Measurements from ENCODE around the gene VENTX. TPM values are rescaled to one million over a fixed set of nuclear protein-coding genes. Genes with fewer than 3 reads are reported as not detected.

VENTX gene
- total and polyA plus RNA-seq, 2 of the 4 experiments (the other 2 are of a cell fraction) = not detected

GRCh38 chr10:133273534-133274143 is 36.0 kb downstream of the VENTX start:
- no peak overlapping the region for H3K27ac ChIP-seq (ENCODE audit: insufficient read depth, low read length)
- no peak overlapping the region for H3K4ac ChIP-seq (ENCODE audit: low read depth, low read length)
- H3K23ac ChIP-seq (ENCODE audit: low read depth, low read length) = no peak overlapping the region
- POLR2A ChIA-PET (ENCODE audit: unreplicated experiment) = no interaction called here
- DNase-seq = no peak
- H3K36me3 ChIP-seq (ENCODE audit: control insufficient read depth, insufficient read depth, low read length) = peaks cover 4% of the 10 kb centered on the region; the same call in 1 of the 2 replicates
- peaks cover 9% of the 10 kb centered on the region for H3K27me3 ChIP-seq (ENCODE audit: control insufficient read depth, insufficient read depth, low read length)
- TF ChIP-seq BHLHE40 (IDR thresholded peaks at IDR 0.05; ENCODE audit: low read depth, low read length) (no peak), SMC3 (IDR thresholded peaks at IDR 0.05; ENCODE audit: low read depth, low read length) (no peak), MAFK (IDR thresholded peaks at IDR 0.05; ENCODE audit: low read depth, low read length) (no peak), RCOR1 (IDR thresholded peaks at IDR 0.05; ENCODE audit: insufficient replicate concordance, low read length) (no peak), CHD1 (IDR thresholded peaks at IDR 0.05; ENCODE audit: low read depth, low read length) (no peak)
- no peak overlapping the region for H4K5ac ChIP-seq (ENCODE audit: low read depth, low read length)
- H2AK5ac ChIP-seq (ENCODE audit: low read depth, low read length) = no peak overlapping the region
- no peak overlapping the region for H2BK20ac ChIP-seq (ENCODE audit: low read depth, low read length)
- H3K4me2 ChIP-seq (ENCODE audit: low read depth, low read length) = no peak overlapping the region
- H4K91ac ChIP-seq (ENCODE audit: insufficient read depth, low read depth, low read length) = no peak overlapping the region
- peaks cover 0 to 3% of the 10 kb centered on the region in 2 experiments; a peak in 1 of 4 replicates for H3K79me1 ChIP-seq (ENCODE audit: low read depth in 1 of 2, low read length in 2 of 2)
- H2AK9ac ChIP-seq (replicated peaks; ENCODE audit: low read depth, low read length, poor library complexity) = no peak overlapping the region
- H2BK120ac ChIP-seq (ENCODE audit: low read depth, low read length) = no peak overlapping the region
- H4K20me1 ChIP-seq (ENCODE audit: insufficient read depth, low read length) = peaks cover 6% of the 10 kb centered on the region; the same call in 1 of the 2 replicates
- no TSS peak for BruUV-seq (replicated peaks)
- 0 out of 2 replicates have a peak, but pooled peaks cover 1% of the 10 kb centered on the region for H3K9me1 ChIP-seq (ENCODE audit: insufficient read depth, low read length)
- H3K9ac ChIP-seq (ENCODE audit: low read depth, low read length) = no peak overlapping the region
- no peak overlapping the region for H2BK5ac ChIP-seq (ENCODE audit: low read depth, low read length, poor library complexity, severe bottlenecking)
- intact Hi-C loops (cut with micrococcal nuclease) (no loop called here), in situ Hi-C loops (cut with MboI; ENCODE audit: low sequenced_read_pairs) (loop anchor here (25.0 kb wide), 1 partner anchor 611 kb away; no protein-coding TSS in a partner anchor), dilution Hi-C loops (cut with HindIII; ENCODE audit: low sequenced_read_pairs, unreplicated experiment) (no loop called here)
- H3K4me1 ChIP-seq (ENCODE audit: control insufficient read depth, insufficient read depth, low read length) = peaks cover 9% of the 10 kb centered on the region
- 91% methylated on average over 19 of the region's 28 CpGs; no CpG with 5 or more reads in 1 of the 2 experiments for whole genome bisulfite sequencing, 2 experiments (ENCODE audit: extremely low coverage in 2 of 2, insufficient read length in 1 of 2)
- H3K18ac ChIP-seq (ENCODE audit: low read depth, low read length) = no peak overlapping the region
- no peak for ATAC-seq (ENCODE audit: low read depth)
- no peak overlapping the region for H2AFZ ChIP-seq (replicated peaks; ENCODE audit: low read length, poor library complexity)
- no peak overlapping the region for H4K8ac ChIP-seq (ENCODE audit: low read depth in 2 of 2, low read length in 2 of 2)
- H3K9me3 ChIP-seq (ENCODE audit: control insufficient read depth, insufficient read depth, low read length) = no peaks in the 10 kb centered on the region
- no peak overlapping the region for H3K4me3 ChIP-seq (ENCODE audit: insufficient read depth, low read depth, low read length)
- no peak overlapping the region for H3K14ac ChIP-seq (replicated peaks; ENCODE audit: low read depth, low read length)
- CTCF ChIA-PET = no interaction called here
- H3K56ac ChIP-seq (ENCODE audit: extremely low read depth, insufficient read depth, low read length) = no peak overlapping the region
- no peak overlapping the region for H2BK15ac ChIP-seq (ENCODE audit: low read depth, low read length)
